ENCODE data around the gene SCAF1. TPM values are rescaled to one million over a fixed set of nuclear protein-coding genes. Genes with fewer than 3 reads are reported as not detected.

The SCAF1 gene
- total and polyA plus RNA-seq, 2 of the 13 experiments (the other 11 are each of a cell fraction or from before 2014, with no cell fraction given): 3.3 to 6.1 TPM

GRCh38 chr19:49680421-49681351 lies 38.7 kb downstream of the SCAF1 start:
- 86% methylated on average over 20 of the region's 40 CpGs for WGBS (ENCODE audit: low lambda C conversion rate)
- Histone ChIP-seq H3K79me2 (ENCODE audit: insufficient read depth, low read length) (peaks cover 42% of the 10 kb centered on the region), H3K4me1 (ENCODE audit: insufficient read depth, low read length) (peaks cover 39% of the 10 kb centered on the region), H3K27ac (ENCODE audit: extremely low read length, insufficient read depth, low read length) (peak overlapping the region; percentile 49), H3K27me3 (ENCODE audit: control insufficient read depth in 1 of 2, insufficient read depth in 2 of 2, low read length in 2 of 2) (no peaks in the 10 kb centered on the region), H3K9ac (ENCODE audit: insufficient read depth, low read depth, low read length) (no peak overlapping the region), H3K4me2 (ENCODE audit: low read depth, low read length) (peak overlapping the region; percentile 34), H3K4me3 (replicated peaks in 1 of 3; ENCODE audit: insufficient read depth in 1 of 3, low read depth in 2 of 3, low read length in 3 of 3) (no peak overlapping the region; a peak in 1 of 6 replicates), H4K20me1 (ENCODE audit: insufficient read depth, low read length) (peaks cover 40% of the 10 kb centered on the region), H3K36me3 (replicated peaks in 1 of 2; ENCODE audit: control insufficient read depth in 1 of 2, insufficient read depth in 2 of 2, low read length in 2 of 2) (peaks cover 19 to 48% of the 10 kb centered on the region in 2 experiments), H3K9me3 (ENCODE audit: low read length) (no peaks in the 10 kb centered on the region), H2AFZ (ENCODE audit: low read length) (no peak overlapping the region)
- BruUV-seq (replicated peaks): no TSS peak
- FAIRE-seq (peak; percentile 71), DNase-seq (ENCODE audit: low spot score) (peak; percentile 70), ATAC-seq (peak; percentile 7)
- ChIA-PET POLR2A (interaction anchor here (1.6 kb wide), 1 partner anchor 185 kb away, joined by 5 read pairs; the partner anchor contains the start of gene RPS11), CTCF (ENCODE audit: low intra/inter-chr PET ratio, low total read pairs) (interaction anchor here (0.9 to 1.5 kb wide), 2 partner anchors 9 to 110 kb away, joined by 3 to 5 read pairs; no protein-coding TSS in a partner anchor)
- in situ Hi-C loops (cut with HindIII; ENCODE audit: extremely low pct_ligation_motif_present, low pct_unique_long_range_greater_than_20kb): no loop called here
- intact Hi-C loops (cut with micrococcal nuclease; ENCODE audit: unreplicated experiment): no loop called here
- peak; percentile 45; the same call in 1 of the 2 replicates for TF ChIP-seq NFKB2 (CRISPR knock-in tag; IDR thresholded peaks at IDR 0.05; ENCODE audit: borderline replicate concordance)
- no peak for TF ChIP-seq ETV6 (CRISPR knock-in tag; conservative IDR thresholded peaks at IDR 0.05)
- TF ChIP-seq NR2F6 (IDR thresholded peaks at IDR 0.05): no peak
- peak; percentile 52; the same call in 1 of the 2 replicates for TF ChIP-seq NR2F6 (CRISPR knock-in tag; IDR thresholded peaks at IDR 0.05)
- TF ChIP-seq, protein P1, sequence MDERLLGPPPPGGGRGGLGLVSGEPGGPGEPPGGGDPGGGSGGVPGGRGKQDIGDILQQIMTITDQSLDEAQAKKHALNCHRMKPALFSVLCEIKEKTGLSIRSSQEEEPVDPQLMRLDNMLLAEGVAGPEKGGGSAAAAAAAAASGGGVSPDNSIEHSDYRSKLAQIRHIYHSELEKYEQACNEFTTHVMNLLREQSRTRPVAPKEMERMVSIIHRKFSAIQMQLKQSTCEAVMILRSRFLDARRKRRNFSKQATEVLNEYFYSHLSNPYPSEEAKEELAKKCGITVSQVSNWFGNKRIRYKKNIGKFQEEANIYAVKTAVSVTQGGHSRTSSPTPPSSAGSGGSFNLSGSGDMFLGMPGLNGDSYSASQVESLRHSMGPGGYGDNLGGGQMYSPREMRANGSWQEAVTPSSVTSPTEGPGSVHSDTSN (CRISPR knock-in tag; IDR thresholded peaks at IDR 0.05): no peak
- no peak for TF ChIP-seq PRDM15 (CRISPR knock-in tag; IDR thresholded peaks at IDR 0.05)
- TF ChIP-seq PATZ1 (CRISPR knock-in tag; IDR thresholded peaks at IDR 0.05): peak; percentile 31; the same call in 1 of the 2 replicates
- TF ChIP-seq, protein P2, sequence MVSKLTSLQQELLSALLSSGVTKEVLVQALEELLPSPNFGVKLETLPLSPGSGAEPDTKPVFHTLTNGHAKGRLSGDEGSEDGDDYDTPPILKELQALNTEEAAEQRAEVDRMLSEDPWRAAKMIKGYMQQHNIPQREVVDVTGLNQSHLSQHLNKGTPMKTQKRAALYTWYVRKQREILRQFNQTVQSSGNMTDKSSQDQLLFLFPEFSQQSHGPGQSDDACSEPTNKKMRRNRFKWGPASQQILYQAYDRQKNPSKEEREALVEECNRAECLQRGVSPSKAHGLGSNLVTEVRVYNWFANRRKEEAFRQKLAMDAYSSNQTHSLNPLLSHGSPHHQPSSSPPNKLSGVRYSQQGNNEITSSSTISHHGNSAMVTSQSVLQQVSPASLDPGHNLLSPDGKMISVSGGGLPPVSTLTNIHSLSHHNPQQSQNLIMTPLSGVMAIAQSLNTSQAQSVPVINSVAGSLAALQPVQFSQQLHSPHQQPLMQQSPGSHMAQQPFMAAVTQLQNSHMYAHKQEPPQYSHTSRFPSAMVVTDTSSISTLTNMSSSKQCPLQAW (CRISPR knock-in tag; IDR thresholded peaks at IDR 0.05): 0 out of 2 replicates have a peak, but pooled peaks have one; percentile 18
- TF ChIP-seq ZNF30 (CRISPR knock-in tag; IDR thresholded peaks at IDR 0.05): no peak
- peak; percentile 39; the same call in 1 of the 2 replicates for TF ChIP-seq SAP130 (CRISPR knock-in tag; IDR thresholded peaks at IDR 0.05; ENCODE audit: low read depth)
- no peak for TF ChIP-seq BHLHE40 (IDR thresholded peaks at IDR 0.05; ENCODE audit: low read length)
- peak; percentile 41; the same call in 1 of the 2 replicates for TF ChIP-seq BORCS8-MEF2B (CRISPR knock-in tag; IDR thresholded peaks at IDR 0.05)
- peak; percentile 67; the same call in 2 of the 3 replicates for TF ChIP-seq MXI1 (IDR thresholded peaks at IDR 0.05; ENCODE audit: borderline replicate concordance, low read depth, low read length)

All from HepG2 (cell line).